DMS53 treated with DMSO at 0.1 percent for 48 hours (cell line): Measurements from ENCODE around the gene G0S2.
"Not testable (repeated sequence)": the region's sequence is repeated elsewhere in the genome, so short reads cannot be mapped to it uniquely, and the experiment has no call there.

Experiments used
- DNase-seq: peaks from one replicate; lab custom pipeline; 2025; ENCODE audit not compliant: unreplicated experiment; lab: John Stamatoyannopoulos, UW

G0S2 gene

GRCh38 chr1:209675565-209676154 lies 448 bp downstream of the G0S2 start:
- peak; percentile 45 for DNase-seq

- no peak for DNase-seq
Observed at GRCh38 chr1:209678981-209679539, 3.8 kb downstream of the G0S2 start.

GRCh38 chr1:209685821-209686220 lies 10.6 kb downstream of the G0S2 start:
- DNase-seq: no peak

GRCh38 chr1:209686322-209686721 lies 11.1 kb downstream of the G0S2 start:
- DNase-seq: no peak

GRCh38 chr1:209688746-209689234 lies 13.6 kb downstream of the G0S2 start:
- no peak for DNase-seq

GRCh38 chr1:209689477-209689876 lies 14.3 kb downstream of the G0S2 start:
- DNase-seq: peak; percentile 39

GRCh38 chr1:209691237-209691636 lies 16.0 kb downstream of the G0S2 start:
- DNase-seq: no peak

GRCh38 chr1:209692296-209692695 lies 17.1 kb downstream of the G0S2 start:
- peak; percentile 6 for DNase-seq

- peak; percentile 80 for DNase-seq
Observed at GRCh38 chr1:209692745-209693504, 17.7 kb downstream of the G0S2 start.

- no peak for DNase-seq
Observed at GRCh38 chr1:209696673-209697072, 21.5 kb downstream of the G0S2 start.

GRCh38 chr1:209697126-209697525 lies 21.9 kb downstream of the G0S2 start:
- DNase-seq: no peak

- not testable (repeated sequence) for DNase-seq
Observed at GRCh38 chr1:209700686-209701085, 25.5 kb downstream of the G0S2 start.

- DNase-seq: no peak
Observed at GRCh38 chr1:209702832-209703231, 27.6 kb downstream of the G0S2 start.

- no peak for DNase-seq
Observed at GRCh38 chr1:209703834-209704504, 28.8 kb downstream of the G0S2 start.

- DNase-seq: no peak
Observed at GRCh38 chr1:209704584-209704983, 29.4 kb downstream of the G0S2 start, which contains the start of gene HSD11B1. HSD11B1 (plus strand) TSS chr1:209704846; CDS start chr1:209704943, 97 bp downstream.

GRCh38 chr1:209705033-209705598 lies 29.9 kb downstream of the G0S2 start:
- DNase-seq: no peak

GRCh38 chr1:209706622-209707021 lies 31.4 kb downstream of the G0S2 start:
- no peak for DNase-seq

- DNase-seq: no peak
Observed at GRCh38 chr1:209707308-209707707, 32.1 kb downstream of the G0S2 start.

GRCh38 chr1:209708297-209708696 lies 33.1 kb downstream of the G0S2 start:
- DNase-seq: no peak

- no peak for DNase-seq
Observed at GRCh38 chr1:209710093-209710492, 34.9 kb downstream of the G0S2 start.

- peak; percentile 11 for DNase-seq
Observed at GRCh38 chr1:209710847-209711246, 35.6 kb downstream of the G0S2 start.
